OCI-M2 (cell line): ENCODE results near the gene IGF1.
"Not testable (repeated sequence)": the region's sequence is repeated elsewhere in the genome, so short reads cannot be mapped to it uniquely, and the experiment has no call there.

Source experiments
- DNase-seq: peaks from one replicate; lab custom pipeline; 2025; ENCODE audit not compliant: unreplicated experiment; lab: John Stamatoyannopoulos, UW

Gene IGF1

DNA sequence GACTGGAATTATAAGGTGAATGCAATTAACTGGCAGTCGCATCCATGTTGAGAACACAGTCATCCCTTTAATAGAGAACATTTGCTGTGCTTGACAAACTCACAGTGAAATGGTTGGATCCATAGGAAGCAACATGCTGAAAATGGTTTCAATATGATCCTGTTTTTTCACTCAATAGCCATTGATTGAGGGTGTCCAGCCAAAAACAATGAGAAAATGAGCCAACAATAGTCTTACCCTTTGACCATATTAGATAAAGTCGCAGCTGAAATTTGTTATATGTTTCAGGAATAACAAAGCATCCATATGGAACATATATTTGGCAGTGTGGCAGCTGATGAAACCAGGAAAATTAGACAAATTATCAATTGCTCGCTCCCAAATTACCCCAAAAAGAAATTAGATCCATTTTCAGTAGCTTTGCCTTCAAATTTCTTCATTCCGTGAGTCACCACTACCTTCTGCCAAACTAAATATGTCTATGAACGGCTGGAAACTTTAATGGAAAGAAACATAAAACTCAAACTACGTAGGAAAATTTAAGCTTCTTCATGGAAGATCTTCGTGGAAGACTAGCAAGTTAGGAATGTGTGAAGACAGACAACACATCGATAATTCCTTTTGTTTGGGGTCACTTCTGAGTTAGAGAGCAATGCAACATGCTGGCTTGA, 17.4 kb downstream of the IGF1 start:
- no peak for DNase-seq

DNA sequence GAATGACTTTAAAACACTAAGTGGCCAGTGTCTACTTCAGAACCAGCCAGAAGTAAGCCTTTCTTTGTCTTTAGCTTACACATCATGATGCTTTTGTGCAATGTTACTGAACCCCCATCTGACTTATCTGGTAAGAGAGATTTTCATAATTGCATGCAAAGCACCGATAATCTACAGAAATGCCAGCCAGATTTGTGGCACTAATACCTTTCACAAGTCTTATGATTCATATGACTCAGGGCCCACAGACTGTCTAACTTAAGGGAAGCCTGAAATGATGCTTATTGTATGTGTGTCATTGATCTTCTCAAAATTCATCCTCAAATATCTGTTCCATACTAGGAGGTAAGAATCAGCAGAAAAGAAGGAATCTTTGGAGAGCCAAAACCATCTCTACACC, 18.0 kb downstream of the IGF1 start:
- no peak for DNase-seq

DNA sequence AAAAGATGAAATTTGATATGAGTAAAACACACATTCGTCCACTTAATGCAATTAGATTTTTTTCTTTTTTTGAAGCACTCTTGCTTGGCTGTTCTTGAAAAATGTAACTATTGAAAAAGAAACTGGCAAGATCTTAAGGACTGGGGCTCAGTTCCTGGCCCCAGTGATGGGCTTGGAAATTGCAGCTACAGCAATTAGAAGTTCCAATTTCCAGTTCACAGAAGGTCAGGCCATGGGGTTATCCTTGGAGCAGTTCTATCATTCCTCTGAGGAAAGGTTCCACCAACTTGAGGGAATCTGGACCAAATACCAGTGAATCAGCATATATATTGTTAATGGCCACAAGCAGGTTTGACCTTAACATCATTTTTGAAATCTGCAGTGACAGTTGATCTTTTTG, 18.9 kb downstream of the IGF1 start:
- DNase-seq: no peak

DNA sequence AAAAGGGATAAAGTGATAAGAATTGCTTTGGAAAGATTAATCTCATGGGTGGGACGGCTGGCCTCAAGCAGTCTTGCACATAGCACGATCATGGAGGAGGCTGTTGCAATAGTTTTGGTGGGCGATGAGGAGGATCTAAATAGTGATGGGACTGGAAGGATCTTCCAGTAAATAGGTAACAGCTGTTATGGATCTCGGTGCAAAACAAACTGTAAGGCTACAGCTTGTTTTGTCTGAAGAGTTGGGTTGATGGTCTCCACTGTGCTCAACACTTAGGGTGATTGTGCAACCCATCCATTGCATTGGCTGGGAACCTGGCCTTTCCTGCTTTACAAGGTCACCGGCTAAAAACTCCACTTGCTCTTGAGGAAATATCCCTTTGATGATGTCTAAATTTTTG, 21.0 kb downstream of the IGF1 start:
- no peak for DNase-seq

DNA sequence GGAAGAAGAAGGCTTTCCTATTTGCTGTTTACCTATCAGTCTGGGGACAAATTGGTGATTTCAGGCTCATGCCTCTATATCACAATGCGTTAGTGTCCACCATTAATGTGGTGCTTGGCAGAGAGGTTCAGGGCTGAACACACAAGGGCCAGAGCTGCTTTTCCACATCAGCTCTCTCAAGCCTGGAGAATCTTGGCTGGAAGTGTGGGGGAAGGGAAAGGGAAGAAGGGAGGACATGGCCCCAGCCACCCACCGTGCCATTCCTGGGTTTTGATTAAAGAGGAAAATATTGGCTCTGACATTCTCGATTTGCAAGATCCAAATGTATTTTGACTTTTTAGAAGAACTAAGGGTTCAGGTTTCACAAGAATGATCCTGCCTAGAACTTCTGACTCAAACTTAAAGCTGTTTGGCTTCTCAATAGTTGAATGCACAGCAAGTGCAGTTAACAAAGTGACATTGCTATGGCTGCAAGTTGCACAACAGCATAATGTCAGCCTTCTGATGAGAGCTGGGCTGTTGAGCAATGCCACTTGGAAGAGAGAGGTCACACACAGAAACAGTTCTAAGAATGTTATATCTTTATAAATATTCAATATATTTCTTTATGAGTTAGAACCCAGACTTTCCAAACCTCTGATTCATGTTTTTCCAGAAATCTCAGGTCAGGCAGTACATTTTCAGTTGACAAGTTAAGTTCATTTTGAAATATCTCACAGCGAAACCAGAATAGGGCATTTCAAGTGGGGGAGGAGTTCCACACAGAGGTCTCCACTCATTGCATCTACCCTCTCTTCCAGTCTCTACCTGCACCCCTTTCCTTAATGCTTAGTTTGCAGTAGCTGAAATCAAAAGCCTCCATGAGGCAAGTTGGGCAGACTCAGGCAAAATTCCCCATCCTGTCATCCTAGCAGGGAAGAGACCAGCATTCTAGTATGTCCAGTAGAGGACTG, 25.3 kb downstream of the IGF1 start:
- no peak for DNase-seq

DNA sequence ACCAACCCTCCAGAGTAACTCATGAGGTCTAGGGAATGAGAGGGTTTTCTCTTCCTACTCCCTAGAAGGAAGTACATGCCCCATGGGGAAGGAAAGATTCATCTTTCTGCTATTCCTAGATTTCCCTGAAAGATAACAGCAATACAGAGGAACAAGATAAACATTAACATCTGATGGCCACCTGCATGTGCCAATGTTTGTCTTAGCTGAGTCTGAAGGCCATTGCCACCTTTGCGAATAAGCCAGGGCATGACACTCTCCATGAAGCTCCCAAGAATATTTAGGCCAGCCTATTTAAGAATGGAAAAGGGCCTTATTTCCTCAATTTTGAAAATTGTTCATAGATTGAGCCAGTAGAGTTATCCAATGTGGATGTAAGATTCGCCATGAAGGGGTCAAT, 26.0 kb downstream of the IGF1 start:
- DNase-seq: no peak

DNA sequence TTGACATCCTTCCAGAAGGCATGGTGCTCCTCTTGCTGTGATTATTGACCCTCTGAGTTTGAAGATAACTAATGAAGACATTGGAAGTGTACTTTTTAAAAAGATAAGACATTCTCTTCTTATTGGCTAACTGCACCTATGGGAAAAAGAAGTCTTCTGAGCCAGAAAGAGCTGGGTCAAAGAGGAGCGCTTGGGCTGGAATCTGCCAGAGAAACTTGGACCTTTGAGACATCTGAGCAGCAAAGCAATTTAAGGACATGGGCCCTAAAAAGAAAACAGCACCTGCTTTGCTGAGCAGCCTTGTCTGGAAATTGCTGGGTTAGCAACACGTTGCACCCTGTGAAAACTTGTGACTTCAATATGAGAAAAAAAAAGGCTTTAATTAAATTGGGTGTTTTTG, 27.8 kb downstream of the IGF1 start:
- DNase-seq: no peak

DNA sequence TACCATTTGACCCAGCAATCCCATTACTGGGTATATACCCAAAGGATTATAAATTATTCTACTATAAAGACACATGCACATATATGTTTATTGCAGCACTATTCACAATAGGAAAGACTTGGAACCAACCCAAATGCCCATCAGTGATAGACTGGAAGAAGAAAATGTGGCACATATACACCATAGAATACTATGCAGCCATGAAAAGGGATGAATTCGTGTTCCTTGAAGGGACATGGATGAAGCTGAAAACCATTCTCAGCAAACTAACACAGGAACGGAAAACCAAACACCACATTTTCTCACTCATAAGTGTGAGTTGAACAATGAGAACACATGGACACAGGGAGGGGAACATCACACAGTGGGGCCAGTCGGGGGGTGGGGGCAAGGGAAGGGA, 31.3 kb downstream of the IGF1 start:
- DNase-seq: not testable (repeated sequence)

DNA sequence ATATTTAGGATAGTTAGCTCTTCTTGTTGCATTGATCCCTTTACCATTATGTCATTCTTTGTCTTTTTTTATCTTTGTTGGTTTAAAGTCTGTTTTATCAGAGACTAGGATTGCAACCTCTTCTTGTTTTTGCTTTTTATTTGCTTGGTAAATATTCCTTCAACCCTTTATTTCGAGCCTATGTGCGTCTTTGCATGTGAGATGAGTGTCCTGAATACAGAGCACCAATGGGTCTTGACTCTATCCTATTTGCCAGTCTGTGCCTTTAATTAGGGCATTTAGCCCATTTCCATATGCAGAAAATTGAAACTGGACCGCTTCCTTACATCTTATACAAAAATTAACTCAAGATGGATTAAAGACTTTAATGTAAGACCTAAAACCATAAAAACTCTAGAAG, 32.9 kb downstream of the IGF1 start:
- DNase-seq: not testable (repeated sequence)

DNA sequence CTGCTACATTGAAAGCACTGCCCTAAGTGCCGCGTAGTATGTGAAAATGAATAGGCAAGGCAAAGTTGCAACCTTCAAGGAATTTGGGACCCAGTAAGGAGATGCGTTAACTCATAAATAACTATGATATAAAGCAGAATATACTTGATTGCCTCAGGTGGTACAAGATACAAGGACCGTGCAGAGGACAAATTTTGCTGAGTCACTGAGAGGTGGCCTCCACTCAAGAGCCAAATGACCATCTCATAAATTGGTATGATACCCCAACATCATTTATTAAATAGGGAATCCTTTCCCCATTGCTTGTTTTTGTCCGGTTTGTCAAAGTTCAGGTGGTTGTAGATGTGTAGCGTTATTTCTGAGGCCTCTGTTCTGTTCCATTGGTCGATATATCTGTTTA, 35.7 kb downstream of the IGF1 start:
- DNase-seq: no peak

DNA sequence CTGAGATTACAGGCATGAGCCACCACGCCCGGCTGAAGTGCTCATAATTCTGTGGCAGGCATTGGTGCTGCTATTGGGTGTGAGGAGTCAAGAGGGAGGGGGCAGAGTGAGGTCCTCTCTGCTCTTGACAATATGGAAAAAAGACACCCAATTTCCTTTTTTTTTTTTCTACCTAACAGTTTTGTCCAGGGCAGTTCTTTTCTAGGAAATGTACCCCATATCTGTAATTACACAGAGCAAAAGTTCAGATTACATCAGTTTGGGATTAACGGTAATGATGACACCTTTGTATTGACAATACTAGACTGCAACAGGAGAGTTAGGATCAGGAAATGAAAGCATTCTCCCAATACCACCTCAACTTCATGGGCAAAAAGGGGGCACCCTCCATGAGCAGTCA, 36.3 kb downstream of the IGF1 start:
- no peak for DNase-seq

DNA sequence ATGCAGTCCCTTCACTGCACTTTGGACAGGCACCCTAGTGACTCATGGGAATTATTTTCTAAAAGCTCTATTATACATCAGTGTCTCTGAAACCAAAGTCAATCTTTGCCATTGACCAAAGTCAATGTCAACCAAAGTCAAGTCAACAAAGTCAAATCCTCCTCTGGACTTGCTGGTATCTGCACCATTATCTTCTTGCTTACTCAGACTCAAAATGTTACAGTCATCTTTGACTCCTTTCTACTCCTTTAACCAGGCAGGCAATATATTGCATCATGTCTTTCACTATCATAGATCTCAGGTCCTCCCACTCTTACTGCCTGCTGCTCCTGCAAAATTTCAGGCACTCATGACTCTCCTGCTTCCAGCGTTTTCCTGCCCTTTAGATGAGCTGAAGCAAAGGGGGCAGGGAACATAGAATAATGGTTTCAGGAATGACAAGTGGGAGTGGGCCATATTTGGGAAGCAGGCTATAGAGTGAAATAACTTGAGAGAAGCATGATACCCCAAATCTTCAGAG, 39.2 kb downstream of the IGF1 start:
- DNase-seq: no peak

DNA sequence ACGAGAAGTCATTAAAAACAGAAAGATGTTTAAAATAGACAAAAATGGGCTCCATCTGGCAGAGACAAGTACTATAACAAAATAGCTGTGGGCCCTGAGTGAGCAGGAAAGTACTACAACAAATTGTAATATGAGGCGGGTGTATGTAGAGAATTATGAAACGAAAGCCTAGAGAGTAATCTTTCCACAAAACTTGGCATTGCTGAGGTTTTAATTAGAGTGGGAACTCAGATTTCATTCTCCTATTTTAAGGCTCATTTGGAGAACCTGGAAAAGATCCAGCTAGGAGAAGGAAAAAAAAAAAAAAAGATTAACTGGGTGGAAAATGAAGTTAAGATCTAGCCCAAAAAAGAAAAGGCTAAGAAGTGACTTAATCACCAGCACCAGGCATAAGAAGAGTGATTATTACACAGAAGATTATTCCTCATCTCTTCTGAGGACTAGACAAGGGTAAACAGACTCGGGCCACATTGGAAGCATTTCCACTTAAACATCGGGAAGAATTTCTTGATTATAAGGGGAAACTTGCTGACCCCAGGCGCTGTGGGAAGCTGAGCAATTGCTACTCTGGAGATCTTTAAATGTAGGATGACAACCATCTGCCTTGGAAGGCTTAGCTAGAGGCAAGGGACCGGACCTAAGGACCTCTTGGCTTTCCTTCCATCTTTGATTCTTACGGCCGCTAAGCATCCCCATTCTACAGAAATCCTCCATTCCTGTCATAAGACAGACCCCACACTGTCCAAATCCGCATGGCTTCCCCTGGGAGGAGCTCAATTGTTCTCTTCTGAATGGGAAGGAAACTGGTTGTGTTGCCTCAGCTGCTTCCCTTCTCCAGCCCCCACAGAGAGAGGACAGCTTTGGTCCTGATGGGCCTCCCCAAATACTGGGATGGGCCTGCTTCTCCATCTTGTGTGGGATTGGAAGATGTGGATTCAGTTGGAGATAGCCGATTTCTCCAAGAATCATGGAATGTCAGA, 40.6 kb downstream of the IGF1 start:
- no peak for DNase-seq

DNA sequence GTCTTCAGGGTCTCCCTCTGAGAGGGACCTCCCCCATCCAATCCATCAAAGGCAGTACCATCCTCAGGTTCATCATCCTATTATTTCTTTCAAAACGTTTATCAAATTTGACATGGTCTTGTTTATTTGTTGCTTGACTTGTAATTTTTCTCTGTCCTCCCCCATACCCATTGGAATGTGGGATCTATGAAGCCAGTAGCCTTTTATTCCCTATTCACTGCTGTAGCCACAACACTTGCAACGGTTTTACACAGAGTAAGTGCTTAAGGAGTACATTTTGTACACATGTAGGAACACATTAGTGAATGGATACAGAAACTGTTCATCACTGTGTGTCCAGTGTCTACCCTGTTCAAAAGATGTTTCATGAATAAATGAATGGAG, 41.5 kb downstream of the IGF1 start:
- no peak for DNase-seq

DNA sequence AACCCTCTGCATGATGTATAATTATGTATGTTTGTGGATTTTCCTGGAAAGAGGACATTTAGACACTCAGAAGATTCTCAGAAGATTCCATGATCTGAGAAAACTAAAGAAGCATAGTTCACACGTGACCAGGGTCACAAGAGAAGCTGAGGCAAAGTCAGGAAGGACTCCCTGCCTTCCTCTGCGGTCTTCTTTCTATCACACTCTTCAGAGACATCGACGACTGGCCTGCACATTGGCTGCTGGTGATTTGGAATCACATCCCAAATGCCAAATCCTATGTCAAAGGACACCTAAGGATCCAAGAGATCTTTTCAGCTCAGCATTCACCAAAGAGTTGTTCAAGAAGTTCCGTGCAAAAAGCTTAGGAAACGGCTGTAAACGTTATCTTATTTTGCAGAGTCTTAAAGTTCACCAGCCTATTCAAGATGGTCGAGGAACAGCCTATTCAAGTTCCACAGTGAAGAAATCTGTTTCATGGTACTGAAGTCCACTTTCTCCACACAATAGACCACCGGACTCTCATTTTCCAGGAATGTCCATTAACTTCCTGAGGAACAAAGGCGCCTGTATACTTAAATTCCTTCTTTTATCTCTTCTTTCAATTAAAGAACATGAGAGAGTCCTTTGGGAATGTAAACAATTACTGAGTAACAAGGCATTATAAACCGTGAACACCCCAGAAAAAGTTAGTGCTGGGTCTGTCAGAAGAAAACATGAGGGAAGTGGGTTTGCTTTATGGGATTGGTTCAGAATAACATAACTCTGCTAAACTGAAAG, 42.1 kb downstream of the IGF1 start:
- no peak for DNase-seq

DNA sequence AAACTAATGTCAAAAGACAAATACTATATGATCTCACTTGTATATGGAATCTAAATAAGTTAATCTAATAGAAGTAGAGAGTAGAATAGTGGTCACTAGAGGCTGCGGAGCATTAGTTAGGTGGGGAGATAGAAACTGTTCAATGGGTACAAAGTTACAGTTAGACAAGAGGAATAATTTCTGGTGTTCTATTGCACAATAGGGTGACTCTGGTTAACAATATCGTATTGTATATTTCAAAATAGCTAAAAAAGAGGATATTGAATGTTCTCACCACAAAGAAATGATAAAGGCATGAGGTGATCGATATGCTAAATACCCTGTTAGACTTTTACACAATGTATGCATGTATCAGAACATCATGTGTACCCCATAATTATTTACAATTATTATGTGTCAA, 42.9 kb downstream of the IGF1 start:
- DNase-seq: no peak

DNA sequence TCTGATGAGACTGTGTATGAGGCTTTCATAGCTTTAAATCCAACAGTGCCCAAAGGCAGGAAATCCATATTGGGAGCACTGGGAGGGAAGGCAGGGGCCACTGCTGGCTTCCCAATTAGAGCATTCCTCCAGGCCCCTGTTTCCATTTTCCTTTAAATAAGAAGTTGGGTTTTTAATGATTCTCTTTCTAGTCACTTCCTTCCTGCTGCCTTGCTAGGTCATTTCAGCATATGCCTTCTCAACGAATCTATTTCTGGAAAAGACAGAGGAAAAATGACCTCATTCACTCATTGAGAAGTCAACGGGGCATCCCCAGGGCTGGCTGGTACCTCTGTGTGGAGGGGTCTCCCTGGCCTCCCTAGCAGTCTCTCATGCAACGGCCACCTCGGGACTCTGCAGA, 43.5 kb downstream of the IGF1 start:
- DNase-seq: no peak

DNA sequence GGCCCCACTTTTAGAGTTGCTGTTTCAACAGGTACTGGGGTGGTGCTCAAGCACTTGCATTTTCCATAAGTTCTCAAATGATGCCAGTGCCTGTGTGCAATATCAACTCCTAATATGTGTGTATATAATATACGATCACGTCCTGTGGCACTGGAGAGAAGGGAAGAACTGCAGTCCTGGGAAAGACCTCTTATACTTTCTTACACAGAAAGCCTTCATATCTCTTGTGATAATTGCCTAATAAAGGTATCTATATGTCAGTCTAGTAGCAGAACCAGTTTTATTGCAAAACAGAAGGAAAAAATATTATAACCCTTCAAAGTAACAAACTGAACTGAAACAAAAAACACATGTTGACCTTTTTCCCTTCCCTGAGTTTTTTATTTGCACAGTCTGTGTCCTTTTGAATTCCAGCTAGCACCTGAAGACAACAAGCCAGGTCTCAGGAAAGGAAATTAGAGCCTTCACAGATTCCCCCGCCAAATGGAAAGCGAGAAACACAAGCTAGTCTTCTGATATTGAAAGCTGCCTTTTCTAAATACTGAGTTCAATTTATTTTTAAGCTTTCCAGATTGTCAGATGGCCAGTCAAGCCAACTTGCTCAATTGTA, 44.4 kb downstream of the IGF1 start:
- no peak for DNase-seq

DNA sequence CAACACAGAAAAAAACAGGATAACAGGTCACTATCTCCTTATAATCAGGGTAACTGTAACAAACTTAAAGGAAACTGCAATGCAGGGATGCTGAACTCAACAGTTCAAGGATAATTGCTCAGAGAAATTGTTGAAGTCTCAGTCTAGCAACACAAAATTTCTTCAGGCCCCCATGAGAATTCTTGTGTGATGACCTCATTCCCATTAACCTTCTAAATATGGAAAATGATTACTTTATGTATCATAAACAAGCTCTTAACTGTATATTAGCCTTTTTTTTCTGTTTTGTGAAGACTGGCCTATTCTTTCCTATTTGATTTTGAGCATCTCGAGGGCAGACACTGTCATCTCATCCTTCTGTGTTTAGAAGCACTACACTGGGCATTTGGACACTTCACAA, 47.1 kb downstream of the IGF1 start:
- DNase-seq: no peak

DNA sequence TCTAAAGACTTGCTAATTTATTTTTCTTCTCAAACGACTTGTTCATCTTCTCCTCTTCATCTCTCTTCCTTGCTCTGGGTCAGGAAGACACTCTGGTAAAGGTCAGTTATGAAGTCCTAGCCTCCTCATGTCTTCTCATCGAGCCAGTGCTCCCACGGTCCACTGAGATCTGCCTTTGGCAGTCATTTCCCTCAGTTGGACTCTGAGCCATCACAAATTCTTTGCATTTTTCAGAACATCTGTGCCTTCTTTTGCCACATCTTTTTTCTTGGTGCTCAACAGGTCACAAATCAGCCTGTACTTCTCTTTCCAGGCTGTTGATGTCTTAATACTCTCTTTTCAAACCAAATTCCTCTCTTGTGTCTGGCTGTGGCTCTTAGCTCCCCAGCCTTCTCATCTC, 49.7 kb downstream of the IGF1 start:
- DNase-seq: no peak
